Nephron (organoid): ENCODE results near the gene XAF1.

Experiments
- H3K27ac Mint-ChIP-seq, 3 experiments: 2 replicates each; pipeline ENCODE4 v1.8.0; 2020; ENCODE audit warnings: mixed read lengths in 3 of 3, mild to moderate bottlenecking in 2 of 3, moderate library complexity in 1 of 3
- H3K27me3 Mint-ChIP-seq: 2 replicates; pipeline ENCODE4 v1.8.0; 2021; ENCODE audit warnings: low read depth, mild to moderate bottlenecking, moderate library complexity, mixed read lengths
- H3K36me3 Mint-ChIP-seq: 2 replicates; pipeline ENCODE4 v1.8.0; 2020; ENCODE audit warnings: low read depth, mixed read lengths
- H3K4me1 Mint-ChIP-seq: 2 replicates; pipeline ENCODE4 v1.8.0; 2020; ENCODE audit warnings: mixed read lengths
- H3K4me3 Mint-ChIP-seq, 3 experiments: 2 replicates each; pipeline ENCODE4 v1.8.0; 2020; ENCODE audit warnings: mild to moderate bottlenecking in 3 of 3, mixed read lengths in 3 of 3, moderate library complexity in 2 of 3
- H3K9me3 Mint-ChIP-seq: 2 replicates; pipeline ENCODE4 v1.8.0; 2020; ENCODE audit warnings: mixed read lengths
- TF ChIP-seq, protein P1 (sequence below), 3 experiments: fragments of 200-600 bp; sonication (generic); IDR thresholded peaks; one replicate each; pipeline ENCODE4 v1.5.0; 2021; ENCODE audit warnings: antibody characterized with exemption in 3 of 3; ENCODE audit not compliant: unreplicated experiment in 3 of 3

Gene XAF1

DNA sequence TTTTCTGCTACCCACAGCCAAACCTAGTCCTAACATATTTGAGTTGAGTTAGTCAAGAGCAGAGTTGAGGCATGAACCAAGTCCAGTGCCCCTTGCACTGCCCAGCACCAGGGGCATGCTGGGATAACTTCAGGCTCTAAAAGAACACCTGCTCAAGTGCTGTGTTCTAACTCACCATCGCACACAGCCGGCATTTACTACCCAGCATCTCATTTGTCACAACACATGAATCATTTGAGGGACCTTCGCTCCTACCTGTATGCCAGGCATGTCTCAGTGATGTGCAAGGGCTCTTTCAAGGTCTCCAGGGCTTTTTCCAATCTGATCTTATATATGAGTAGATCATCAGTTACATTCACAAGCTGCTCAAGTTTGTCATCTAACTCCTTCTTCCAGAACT is 63.1 kb downstream of the XAF1 start:
- Mint-ChIP-seq H3K27me3 (peaks cover 33% of the 10 kb centered on the region), H3K27ac (no peak overlapping the region), H3K36me3 (no peaks in the 10 kb centered on the region), H3K9me3 (peaks cover 13% of the 10 kb centered on the region), H3K4me1 (no peaks in the 10 kb centered on the region), H3K4me3 (no peak overlapping the region)
- TF ChIP-seq, protein P1, sequence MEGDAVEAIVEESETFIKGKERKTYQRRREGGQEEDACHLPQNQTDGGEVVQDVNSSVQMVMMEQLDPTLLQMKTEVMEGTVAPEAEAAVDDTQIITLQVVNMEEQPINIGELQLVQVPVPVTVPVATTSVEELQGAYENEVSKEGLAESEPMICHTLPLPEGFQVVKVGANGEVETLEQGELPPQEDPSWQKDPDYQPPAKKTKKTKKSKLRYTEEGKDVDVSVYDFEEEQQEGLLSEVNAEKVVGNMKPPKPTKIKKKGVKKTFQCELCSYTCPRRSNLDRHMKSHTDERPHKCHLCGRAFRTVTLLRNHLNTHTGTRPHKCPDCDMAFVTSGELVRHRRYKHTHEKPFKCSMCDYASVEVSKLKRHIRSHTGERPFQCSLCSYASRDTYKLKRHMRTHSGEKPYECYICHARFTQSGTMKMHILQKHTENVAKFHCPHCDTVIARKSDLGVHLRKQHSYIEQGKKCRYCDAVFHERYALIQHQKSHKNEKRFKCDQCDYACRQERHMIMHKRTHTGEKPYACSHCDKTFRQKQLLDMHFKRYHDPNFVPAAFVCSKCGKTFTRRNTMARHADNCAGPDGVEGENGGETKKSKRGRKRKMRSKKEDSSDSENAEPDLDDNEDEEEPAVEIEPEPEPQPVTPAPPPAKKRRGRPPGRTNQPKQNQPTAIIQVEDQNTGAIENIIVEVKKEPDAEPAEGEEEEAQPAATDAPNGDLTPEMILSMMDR (IDR thresholded peaks at IDR 0.05; ENCODE audit: unreplicated experiment in 3 of 3): no peak

DNA sequence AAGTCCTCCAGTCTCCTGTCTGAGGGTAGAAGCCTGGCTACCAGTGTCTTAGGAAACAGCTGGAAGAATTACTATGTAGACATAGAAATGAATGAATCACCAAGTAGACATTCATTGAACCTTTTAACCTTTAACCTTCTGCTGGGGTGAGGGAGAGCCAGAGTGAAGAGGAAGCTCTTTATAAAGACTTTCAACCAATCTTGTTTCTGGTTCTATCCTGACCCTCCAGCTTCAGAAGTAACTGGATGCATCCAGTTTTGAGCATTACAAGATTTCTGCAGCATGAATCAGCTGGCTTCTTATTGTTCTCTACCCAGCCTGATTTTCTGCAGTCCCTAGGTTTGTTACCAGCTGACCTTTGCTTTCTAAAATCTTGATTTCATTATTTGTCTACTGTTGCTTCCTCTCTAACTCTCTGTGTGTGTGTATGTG is 67.2 kb downstream of the XAF1 start:
- no peaks in the 10 kb centered on the region for H3K4me1 Mint-ChIP-seq
- H3K36me3 Mint-ChIP-seq: no peaks in the 10 kb centered on the region
- H3K9me3 Mint-ChIP-seq: peaks cover 13% of the 10 kb centered on the region
- TF ChIP-seq, protein P1 (IDR thresholded peaks at IDR 0.05; ENCODE audit: unreplicated experiment in 3 of 3): no peak
- H3K27ac Mint-ChIP-seq: no peak overlapping the region
- no peak overlapping the region for H3K4me3 Mint-ChIP-seq
- peaks cover 42% of the 10 kb centered on the region for H3K27me3 Mint-ChIP-seq
